ENCODE data around the gene MTM1.

MTM1 gene

GRCh38 chrX:150569155-150569477 is 695 bp downstream of the MTM1 start:
- peak overlapping the region; percentile 56 for H3K4me3 ChIP-seq (ENCODE audit: low read length)
- TF ChIP-seq CTCF (IDR thresholded peaks at IDR 0.05; ENCODE audit: insufficient read depth, low read depth, low read length, missing control alignments), result no peak
- no peak for DNase-seq (ENCODE audit: low read depth)

- no peak overlapping the region for H3K4me3 ChIP-seq (ENCODE audit: low read length)
- no peak for DNase-seq (ENCODE audit: low read depth)
- no peak for TF ChIP-seq CTCF (IDR thresholded peaks at IDR 0.05; ENCODE audit: insufficient read depth, low read depth, low read length, missing control alignments)
Measured at GRCh38 chrX:150570512-150570911, 2.1 kb downstream of the MTM1 start.

GRCh38 chrX:150572206-150572605 is 3.8 kb downstream of the MTM1 start:
- no peak for TF ChIP-seq CTCF (IDR thresholded peaks at IDR 0.05; ENCODE audit: insufficient read depth, low read depth, low read length, missing control alignments)
- DNase-seq (ENCODE audit: low read depth), result peak; percentile 70
- H3K4me3 ChIP-seq (ENCODE audit: low read length), result no peak overlapping the region

- H3K4me3 ChIP-seq (ENCODE audit: low read length), result no peak overlapping the region
- DNase-seq (ENCODE audit: low read depth), result no peak
- no peak for TF ChIP-seq CTCF (IDR thresholded peaks at IDR 0.05; ENCODE audit: insufficient read depth, low read depth, low read length, missing control alignments)
Measured at GRCh38 chrX:150573106-150573505, 4.7 kb downstream of the MTM1 start.

GRCh38 chrX:150573702-150574101 is 5.3 kb downstream of the MTM1 start:
- no peak for TF ChIP-seq CTCF (IDR thresholded peaks at IDR 0.05; ENCODE audit: insufficient read depth, low read depth, low read length, missing control alignments)
- DNase-seq (ENCODE audit: low read depth), result no peak
- H3K4me3 ChIP-seq (ENCODE audit: low read length), result no peak overlapping the region

GRCh38 chrX:150574559-150575418 is 6.4 kb downstream of the MTM1 start:
- DNase-seq (ENCODE audit: low read depth), result no peak
- no peak for TF ChIP-seq CTCF (IDR thresholded peaks at IDR 0.05; ENCODE audit: insufficient read depth, low read depth, low read length, missing control alignments)
- no peak overlapping the region for H3K4me3 ChIP-seq (ENCODE audit: low read length)

- no peak overlapping the region for H3K4me3 ChIP-seq (ENCODE audit: low read length)
- TF ChIP-seq CTCF (IDR thresholded peaks at IDR 0.05; ENCODE audit: insufficient read depth, low read depth, low read length, missing control alignments), result no peak
Measured at GRCh38 chrX:150575419-150575814, 7.0 kb downstream of the MTM1 start.

More at GRCh38 chrX:150575419-150575814, 7.0 kb downstream of the MTM1 start:
- DNase-seq (ENCODE audit: low read depth), result peak; percentile 96

Measured in epithelial cell of esophagus (primary cell).